Activated CD8-positive, alpha-beta memory T cell treated with anti-CD3 and anti-CD28 coated beads, Interleukin-2, amount 50 U/mL, for 4 hours (primary cell): ENCODE measurements around the gene PLD1.
"Not testable (repeated sequence)": the region's sequence is repeated elsewhere in the genome, so short reads cannot be mapped to it uniquely, and the experiment has no call there.

Experiments used
- DNase-seq: peaks from one replicate; pipeline ENCODE4 v3.0.0-alpha.2; 2020

The PLD1 gene, protein sequence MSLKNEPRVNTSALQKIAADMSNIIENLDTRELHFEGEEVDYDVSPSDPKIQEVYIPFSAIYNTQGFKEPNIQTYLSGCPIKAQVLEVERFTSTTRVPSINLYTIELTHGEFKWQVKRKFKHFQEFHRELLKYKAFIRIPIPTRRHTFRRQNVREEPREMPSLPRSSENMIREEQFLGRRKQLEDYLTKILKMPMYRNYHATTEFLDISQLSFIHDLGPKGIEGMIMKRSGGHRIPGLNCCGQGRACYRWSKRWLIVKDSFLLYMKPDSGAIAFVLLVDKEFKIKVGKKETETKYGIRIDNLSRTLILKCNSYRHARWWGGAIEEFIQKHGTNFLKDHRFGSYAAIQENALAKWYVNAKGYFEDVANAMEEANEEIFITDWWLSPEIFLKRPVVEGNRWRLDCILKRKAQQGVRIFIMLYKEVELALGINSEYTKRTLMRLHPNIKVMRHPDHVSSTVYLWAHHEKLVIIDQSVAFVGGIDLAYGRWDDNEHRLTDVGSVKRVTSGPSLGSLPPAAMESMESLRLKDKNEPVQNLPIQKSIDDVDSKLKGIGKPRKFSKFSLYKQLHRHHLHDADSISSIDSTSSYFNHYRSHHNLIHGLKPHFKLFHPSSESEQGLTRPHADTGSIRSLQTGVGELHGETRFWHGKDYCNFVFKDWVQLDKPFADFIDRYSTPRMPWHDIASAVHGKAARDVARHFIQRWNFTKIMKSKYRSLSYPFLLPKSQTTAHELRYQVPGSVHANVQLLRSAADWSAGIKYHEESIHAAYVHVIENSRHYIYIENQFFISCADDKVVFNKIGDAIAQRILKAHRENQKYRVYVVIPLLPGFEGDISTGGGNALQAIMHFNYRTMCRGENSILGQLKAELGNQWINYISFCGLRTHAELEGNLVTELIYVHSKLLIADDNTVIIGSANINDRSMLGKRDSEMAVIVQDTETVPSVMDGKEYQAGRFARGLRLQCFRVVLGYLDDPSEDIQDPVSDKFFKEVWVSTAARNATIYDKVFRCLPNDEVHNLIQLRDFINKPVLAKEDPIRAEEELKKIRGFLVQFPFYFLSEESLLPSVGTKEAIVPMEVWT

DNA sequence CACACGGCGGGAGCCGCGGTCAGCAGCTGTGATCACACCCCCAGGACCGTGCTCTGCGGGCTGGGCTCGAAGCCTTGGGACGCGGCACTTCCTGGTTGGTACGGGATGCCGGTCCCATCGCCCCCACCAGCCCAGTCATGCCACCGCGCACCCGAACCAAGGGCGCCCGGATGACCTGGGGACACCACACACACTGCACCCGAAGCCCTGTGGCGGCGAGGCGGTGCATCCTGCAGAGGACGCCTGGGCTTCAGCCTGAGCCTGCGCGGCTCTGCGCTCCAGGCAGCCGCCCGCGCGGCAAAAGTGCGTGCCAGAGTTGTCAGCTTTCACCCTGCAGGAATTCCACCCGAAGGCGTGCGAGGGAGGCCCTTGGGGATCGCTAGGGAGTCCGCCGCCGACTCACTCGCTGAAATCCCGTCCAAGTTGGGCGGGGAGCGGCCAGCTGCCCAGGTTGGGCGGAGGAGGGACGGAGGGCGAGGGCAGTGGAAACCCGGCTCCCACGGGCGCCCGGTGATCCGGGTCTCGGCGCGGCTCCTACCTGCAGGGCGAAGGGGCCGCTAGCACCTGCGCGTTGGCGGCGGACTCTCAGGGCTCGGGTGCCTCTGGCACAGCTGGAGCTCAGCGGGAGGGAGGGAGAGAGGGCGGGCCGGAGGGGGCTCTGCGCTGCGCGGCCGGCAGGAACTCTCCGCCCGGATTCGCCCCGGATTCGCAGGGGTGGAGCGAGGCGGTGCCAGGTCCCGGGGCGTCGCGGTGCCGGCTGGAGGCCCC is at the start of gene PLD1:
Gene PLD1 (minus strand): TSS at position 623 of the 768 bp plus-strand sequence. CDS start 72,432 bp downstream, outside the sequence.
- peak; percentile 37 for DNase-seq

DNA sequence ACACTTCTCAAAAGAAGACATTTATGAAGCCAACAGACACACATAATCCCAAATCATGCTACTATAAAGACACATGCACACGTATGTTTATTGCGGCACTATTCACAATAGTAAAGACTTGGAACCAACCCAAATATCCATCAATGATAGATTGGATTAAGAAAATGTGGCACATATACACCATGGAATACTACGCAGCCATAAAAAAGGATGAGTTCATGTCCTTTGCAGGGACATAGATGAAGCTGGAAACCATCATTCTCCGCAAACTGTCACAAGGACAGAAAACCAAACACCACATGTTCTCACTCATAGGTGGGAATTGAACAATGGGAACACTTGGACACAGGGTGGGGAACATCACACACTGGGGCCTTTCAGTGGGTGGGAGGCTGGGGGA is 48.5 kb upstream of the PLD1 start:
- DNase-seq: not testable (repeated sequence)

DNA sequence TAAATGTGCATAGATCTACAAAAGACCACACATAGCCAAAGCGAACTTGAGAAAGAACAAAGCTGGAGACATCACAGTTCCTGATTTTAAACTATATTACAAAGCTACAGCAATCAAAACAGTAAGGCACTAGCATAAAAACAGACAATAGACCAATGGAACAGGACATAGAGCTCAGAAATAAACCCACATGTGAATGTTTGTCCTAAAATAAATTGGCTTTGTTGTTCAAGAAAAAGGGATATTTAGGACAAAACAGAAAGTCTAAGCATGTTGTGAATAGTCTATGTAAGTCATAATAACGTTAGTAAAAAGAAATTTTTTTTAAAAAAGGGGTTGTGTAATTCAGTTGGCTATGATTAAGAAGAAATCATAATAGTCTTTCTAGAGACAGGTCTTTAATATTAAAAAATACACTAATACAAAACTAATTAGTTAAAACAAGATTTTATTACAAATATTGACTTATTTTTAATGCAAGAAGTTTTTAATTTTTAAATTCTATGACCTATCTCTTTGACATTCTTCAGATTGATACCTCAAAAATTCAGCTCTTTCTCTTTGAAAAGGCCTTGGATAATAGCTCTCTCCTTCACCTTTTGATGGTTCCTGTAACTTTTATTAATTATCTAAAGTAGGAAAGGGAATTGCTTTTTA is 44.5 kb upstream of the PLD1 start:
- DNase-seq: no peak

DNA sequence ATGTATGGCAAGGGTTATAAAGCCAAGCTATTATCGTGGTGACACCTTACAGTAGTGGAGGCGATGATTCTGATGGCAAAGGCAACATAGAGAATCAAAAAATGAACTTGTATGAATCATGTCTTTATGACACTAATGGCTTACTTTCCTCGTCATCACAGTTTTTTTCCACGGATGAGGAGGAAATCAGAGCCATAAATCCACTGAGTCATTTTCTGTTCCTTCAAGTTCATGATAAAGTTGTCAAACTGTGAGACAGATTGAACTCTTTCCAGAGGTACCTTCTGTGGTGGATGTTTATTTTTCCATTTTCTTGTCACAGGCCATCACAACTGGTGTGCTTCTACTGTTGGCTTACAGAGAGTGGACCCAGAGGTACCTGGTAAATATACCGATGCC is 41.4 kb upstream of the PLD1 start:
- DNase-seq: no peak

DNA sequence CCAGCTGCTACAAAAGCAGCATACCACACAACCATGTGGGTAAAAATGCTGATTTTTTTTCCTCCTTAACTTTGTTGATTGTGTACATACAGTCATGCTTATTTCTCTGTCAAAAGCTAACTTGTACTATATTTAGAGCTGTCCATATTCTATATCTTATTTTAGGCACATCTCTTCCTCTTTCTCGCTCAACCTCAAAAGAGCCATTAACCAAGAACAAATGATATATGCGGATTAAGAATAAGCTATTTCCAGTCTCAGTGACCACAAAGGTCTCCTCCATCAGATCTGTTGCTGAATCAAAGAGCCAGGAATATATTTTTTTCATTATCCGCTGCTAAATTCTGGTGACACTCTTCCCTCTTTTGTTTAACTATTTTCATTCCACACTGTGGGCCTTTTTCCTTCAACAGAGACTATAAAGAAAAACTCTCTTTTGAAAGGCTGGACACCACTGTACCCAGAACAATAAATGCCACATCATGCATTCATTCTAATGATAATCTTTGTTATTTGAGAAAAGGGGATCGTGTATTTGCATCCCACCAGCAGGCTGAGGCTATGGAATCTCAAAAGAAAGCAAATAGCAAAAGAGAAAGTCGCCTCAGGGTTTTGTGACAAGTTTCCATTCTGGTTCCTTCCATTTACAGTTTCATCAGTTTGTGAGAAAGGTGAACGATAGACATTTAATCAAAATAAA is 40.8 kb upstream of the PLD1 start:
- no peak for DNase-seq

DNA sequence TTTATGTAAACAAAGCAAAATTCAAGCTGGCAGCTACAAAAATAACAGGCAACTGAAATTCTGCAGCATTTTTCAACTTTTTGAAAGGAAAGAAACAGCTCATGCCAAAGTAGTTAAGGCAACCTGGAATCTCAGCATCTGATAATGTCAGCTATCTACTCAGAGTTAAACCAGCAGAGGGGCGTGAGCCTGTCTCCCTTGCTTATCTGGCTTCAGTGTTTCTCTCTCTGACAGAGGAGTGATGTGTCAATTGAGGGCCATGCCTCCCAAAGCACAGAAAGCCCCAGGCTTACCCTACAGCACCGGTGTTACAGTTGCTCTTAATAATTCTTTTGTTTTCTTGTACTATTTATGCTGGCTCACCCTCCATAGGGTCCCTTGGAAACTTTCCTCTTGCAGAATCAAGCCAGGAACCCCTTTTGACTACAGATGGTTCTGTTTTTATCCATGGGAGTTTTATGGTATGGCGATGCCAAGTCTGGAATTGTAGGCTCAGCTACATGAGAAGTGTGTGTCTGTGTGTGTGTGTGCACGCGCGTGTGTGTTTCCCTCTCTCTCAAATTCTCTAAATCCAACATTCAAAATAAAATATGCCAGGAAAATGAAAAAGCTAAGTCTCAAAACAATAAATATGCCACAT is 40.2 kb upstream of the PLD1 start:
- no peak for DNase-seq

DNA sequence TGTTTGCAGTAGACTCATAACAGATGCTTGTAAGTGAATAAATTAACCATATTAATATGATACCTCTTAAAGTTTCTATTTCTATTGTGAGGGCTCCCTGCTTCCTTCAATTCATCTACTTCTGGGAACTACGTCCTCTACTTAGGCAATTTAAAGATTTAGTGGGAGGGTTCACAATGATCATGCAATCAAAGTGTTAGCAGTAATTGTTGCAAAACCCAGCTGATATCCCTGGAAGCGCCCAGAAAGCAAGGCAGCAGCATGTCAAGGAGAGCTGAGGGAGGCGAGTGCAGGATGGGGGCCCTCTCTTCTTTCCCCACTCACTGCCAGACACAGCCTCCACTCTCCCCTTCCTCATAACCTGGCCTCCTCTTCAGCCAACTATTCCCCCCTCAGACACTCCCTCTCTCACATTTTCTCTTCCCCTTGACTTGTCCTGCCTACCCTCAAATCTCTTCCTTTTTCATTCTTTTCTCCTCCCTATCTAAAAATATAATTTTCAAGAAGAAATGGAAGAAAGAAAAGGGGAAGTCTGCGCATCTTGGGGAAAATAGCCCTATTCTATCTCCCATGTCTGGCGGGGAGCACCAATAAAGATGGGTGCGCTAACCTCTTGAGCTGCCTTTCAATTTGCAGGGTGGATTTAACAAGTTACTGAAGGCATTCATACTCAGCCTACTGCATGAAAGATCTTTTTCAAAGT is 39.5 kb upstream of the PLD1 start:
- DNase-seq: no peak

DNA sequence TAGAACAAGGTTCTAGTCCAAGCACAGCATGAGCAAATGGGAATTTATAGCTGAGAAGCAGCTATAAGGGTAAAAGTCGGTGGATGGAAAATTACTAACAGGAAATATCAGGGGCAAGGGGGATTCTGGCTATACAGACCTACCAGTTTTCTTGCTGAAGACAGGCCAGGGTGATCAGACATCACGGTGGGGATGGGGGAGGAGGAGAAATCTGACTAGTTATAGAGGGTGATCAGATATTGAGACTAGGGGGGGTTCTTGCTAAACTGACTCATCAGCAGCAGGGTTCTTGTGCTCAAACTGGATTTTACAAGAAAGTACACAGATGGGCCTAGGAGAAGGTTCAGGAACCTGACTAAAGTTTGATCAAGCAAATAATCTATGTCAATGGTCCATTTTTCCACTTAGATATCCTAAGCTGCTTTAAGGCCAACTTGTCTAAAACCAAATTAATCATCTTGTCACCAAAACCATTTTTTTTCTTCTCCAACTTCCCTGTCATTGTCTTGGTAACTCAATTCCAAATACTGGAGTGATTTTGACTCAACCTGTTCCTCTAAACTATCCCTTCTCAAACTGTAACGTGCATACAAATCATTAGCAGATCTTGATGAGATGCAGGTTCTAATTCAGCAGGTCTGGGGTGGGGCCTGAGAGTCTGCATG is 37.4 kb upstream of the PLD1 start:
- DNase-seq: no peak

DNA sequence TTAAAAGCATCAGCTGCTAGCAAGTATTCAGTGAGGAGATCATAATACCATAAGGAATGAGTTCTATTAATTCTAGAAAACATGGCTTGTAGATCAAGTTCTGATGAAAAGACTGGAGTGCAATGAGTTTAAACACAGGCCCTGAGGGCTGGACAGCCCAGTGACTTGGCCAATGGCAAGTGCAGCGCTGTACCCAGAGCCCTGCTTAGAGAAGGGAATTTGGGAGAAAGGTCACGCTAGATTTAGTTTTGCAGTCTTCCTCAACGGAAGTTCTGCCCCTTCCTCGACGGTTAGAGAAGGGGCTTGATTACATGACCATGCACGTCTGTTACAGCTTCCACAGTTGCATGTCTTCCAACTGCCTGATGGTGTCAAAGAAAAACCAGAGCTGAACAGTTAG is 36.9 kb upstream of the PLD1 start:
- DNase-seq: no peak

DNA sequence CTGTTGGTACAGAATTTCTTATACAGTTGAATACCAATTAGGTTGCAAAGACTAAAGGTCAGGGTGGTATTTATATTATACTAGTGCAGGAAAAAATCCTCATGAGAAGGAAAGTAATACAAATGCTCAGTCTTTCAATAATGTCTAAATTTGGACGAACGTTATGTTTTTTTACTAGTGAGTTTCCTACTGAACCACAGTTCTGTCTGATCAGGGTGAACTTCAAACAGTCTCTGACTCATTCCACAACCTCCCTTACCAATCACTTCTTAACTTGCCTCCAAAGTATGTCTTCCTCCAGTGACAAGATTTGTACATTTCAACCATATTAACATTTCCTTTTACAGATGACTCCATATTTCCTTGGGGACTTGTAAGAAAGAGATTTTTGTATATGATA is 36.3 kb upstream of the PLD1 start:
- no peak for DNase-seq

DNA sequence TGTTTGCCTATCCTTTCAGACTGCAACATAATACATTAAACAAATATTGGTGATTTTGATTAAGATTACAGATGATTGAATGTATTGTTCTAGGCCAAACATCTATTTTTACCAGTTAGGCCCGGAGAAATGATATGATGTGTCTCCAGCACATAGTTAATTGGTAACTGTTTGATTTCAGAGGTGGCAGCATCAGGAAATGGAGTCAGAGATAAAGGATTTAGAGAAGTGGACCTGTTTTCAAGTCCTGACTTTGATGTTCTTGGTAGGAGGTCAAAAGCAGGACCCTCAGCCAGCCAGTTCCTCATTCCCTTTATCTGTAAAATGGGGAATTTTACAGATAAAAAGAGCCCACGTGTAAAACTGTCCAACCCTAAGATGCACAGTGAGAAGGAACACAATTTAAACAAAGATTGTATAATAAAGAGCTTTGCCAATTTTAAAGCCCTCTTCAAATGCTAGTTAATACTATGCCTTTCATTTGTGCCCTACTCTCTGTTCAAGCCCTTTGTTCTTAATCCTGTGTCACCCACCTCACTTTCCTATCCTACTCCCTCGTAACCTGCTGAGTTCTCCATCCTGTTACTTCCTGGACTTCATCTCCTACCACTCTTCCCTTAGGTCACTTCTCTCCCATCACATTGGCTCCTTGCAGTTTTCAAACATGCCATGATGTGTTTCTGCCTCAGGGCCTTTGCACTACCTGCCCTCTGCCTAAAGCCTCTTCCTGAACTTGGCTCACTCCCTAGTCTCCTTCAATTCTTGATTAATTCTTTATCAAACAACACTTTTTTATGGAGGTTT is 35.4 kb upstream of the PLD1 start:
- DNase-seq: no peak

DNA sequence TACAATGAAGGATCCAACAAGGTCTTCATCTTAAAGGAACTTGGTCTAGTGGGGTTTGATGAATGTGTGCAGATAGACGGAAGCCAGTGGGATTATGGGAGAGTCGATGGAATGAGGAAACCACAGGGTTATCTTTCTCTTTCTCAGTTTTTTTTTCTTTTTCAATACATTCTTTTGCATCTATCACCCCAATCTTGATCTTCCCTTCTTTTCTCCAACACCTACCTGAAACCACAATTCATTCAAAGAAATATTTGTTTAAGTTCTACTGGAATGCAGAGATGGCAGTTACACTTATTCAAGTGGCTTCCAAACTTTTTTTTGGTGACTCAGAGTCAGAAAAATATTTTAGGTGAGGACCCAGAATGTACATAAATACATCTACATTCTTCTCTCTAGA is 34.6 kb upstream of the PLD1 start:
- DNase-seq: no peak

DNA sequence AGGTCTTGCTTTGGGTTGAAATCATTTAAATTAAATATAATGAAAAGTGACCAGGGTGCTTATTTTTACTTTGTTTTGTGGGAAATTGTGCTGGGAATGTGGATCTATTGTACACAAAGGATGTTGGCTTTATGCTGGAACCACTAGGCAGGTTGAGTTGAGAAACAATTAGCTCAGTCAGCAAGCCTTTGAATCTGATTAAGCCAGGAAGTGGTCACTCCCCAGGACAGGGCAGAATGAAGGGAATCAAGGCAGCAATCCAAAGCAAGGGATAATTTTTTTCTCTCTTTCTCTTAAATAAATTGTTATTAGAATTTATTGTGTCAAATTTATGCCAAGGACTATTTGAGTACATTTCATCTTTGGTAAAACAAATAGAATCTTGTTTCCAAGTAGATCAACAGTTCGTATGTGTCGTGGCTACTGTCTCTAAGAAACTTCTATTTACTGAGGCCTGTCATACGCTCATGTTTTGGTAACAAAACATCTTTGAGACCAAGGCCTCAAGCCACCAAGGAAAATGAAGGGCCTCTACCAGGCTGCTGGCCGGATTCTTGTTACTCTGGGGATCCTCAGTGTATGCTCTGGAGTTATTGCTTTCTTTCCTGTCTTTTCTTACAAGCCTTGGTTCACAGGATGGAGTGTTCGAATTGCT is 32.7 kb upstream of the PLD1 start, which contains the start of gene TMEM212:
Gene TMEM212 (plus strand): TSS at position 486 of the 655 bp plus-strand sequence. CDS start 35 bp downstream, at position 521.
- no peak for DNase-seq

DNA sequence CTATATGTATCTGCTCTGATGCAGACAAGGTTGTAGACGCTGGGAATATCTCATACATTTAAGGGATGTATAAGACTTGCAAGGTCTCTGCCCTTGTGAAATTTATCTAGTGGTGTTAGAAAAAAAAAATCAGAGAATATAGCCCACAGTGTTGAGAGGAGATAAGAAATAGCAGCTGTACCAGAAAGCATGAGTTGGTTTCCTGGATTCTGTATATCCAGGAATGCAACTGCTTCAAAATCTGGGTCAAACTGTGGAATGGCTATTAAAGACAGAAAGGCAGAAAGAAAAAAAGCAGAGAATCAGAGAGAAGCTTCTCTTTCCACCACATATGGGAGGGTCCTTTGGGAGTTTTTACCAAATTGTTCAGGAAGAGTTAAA is 31.3 kb upstream of the PLD1 start:
- DNase-seq: no peak

DNA sequence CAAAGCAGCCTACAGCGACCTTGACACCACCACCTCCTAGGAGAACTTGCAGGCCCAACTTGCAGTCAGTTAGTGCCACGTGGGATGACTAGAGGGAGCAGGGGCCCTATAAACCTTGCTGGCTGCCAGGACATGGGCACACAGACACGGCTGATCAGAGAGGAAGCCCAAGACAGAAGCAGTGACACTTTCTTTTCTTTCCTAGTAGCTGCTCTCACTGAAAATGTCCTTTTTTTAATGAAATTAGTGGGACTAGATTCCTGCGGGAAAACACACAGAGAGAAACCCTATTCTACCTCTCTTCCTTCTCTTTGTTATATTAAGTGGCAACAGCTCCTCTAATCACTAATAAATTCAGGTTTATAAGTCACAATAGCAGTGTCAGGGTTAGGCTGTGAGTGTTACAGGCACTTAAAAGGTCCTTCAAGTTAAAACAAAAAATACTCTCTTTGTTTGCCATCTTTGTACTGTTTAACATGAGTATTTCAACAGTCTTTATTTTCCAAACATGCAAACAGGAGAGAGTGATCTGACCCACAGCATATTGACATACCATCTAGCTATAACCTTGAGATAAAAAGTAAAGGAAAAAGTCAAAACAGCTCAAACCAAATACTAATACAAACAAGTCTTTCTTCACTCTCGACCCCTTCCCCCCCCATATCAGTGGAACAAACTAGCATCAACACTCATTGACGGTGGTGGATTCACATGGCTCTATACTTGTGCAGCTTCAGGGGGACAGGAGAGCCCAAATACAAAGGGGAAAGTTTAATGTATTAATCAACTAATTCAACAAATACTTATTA is 30.7 kb upstream of the PLD1 start:
- DNase-seq: no peak

DNA sequence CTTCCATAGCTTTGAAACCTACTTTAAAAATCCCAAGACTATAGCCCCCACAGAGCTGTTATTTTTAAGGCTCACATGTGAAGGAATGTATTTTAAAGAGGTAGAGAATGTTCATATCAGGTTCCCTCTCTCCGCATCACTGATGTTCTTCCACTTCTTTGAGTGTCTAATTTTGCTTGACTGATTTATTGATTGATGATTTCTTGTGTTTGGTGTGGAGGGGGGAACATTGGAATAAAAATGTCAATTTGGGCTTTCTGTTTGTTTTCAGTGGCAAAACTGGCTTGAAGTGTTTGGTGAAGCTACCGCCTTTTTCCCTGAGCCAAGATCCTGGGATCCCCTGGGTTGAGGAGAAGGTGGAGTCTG is 30.1 kb upstream of the PLD1 start:
- no peak for DNase-seq

DNA sequence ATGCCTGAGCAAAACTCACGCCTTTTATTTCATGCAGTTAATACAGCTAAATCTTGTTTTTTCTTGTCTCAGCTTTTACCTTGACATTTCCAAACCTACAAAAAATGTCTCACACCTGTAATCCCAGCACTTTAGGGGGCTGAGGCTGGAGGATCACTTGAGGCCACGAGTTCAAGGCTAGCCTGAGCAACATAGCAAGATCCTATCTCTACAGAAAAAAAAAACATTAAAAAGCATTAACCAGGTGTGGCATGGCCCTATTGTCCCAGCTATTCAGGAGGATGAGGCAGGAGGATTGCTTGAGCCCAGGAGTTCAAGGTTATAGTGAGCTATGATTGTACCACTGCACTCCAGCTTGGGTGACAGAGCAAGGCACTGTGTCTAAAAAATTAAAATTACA is 29.0 kb upstream of the PLD1 start:
- DNase-seq: no peak
